HG02798 (cell line): Measurements from ENCODE around the gene MAML1.

Source experiments
- ATAC-seq: cut with Tn5 transposase; IDR thresholded peaks from one replicate; pipeline ENCODE4 v1.9.1; 2021; ENCODE audit warnings: mild to moderate bottlenecking; ENCODE audit not compliant: unreplicated experiment, poor library complexity

The MAML1 gene

GRCh38 chr5:179817890-179818745, 85.5 kb downstream of the MAML1 start:
- no peak for ATAC-seq

DNA sequence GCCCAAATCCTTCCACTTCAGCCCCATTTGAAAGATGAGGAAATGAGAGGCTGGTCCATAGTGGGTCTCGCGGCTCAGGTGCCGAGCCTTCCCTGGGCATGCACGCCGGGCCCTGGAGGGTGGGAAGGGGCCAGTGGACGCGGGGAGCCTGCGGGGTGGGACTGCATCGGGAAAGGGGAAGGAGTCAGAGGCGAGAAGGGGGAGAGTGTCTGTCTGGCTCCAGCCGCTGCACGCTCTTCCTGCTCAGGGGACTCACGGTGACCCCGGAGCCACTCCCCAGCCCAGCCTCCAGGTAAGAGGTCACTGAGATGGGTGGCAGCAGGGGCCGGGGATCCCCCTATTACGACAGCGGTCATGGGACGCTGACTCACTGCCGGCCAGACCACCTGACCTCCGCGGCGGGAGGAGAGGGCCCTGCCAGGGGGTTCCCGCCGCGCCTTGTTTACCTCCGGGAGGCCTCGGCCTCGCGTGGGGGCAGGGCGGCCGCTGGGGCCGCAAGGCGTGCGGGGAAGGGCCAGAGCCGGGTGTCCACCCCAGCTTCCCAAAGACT, 86.2 kb downstream of the MAML1 start:
- peak; percentile 65 for ATAC-seq

GRCh38 chr5:179819296-179820126, 86.9 kb downstream of the MAML1 start:
- ATAC-seq = peak; percentile 12

DNA sequence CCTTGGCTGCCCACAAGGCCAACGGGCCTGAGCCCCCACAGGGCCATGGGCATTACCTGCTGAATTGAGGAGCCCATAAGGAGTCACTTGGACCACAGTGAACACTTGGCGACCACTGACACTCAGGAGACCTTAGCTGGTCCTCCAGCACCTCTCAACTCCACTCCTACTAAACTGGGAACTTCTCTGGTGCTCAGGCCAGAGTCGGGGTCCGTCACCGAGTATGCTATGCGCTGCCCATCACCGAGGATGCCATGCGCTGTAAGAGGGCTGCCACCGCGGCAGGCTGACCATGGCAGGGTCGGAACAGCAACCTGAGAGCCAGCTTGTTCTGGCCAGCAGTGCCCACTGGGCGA, 87.5 kb downstream of the MAML1 start:
- no peak for ATAC-seq

DNA sequence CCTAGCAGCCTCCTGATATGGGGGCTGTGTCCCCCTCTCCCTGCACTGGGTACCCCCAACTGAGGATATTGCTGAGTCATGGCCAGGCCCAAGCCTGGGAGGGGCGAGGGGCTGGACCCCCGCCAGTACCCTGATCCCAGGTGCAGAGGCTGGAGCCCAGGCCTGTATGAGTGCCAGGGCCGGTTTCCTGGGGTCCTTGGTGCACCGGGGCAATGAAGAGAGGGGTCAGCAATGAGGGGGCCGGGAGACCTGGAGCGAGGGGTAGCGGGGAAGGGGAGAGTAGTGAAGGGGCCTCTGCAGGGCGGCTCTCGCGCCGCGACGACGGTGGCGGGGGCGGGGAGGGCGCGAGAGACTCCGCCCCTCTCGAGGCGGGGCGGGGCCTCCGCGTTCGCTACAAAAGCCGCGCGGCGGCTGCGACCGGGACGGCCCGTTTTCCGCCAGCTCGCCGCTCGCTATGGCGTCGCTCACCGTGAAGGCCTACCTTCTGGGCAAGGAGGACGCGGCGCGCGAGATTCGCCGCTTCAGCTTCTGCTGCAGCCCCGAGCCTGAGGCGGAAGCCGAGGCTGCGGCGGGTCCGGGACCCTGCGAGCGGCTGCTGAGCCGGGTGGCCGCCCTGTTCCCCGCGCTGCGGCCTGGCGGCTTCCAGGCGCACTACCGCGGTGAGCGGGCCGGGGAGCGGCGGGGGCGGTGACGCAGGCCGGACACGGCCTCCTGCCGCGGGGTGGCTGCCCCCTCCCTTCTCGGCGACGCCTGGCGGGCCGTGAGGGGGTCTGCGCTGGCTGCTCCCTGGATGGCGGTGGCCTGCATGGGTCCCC, 88.1 kb downstream of the MAML1 start, which contains the start of gene SQSTM1:
SQSTM1 (plus strand) TSS at position 423 of the 815 bp plus-strand sequence; CDS start at position 455, 32 bp downstream.
- ATAC-seq = peak; percentile 46

- peak; percentile 40 for ATAC-seq
Observed at GRCh38 chr5:179821298-179822058, 88.9 kb downstream of the MAML1 start.

- ATAC-seq = no peak
Observed at GRCh38 chr5:179822059-179822432, 89.4 kb downstream of the MAML1 start.

DNA sequence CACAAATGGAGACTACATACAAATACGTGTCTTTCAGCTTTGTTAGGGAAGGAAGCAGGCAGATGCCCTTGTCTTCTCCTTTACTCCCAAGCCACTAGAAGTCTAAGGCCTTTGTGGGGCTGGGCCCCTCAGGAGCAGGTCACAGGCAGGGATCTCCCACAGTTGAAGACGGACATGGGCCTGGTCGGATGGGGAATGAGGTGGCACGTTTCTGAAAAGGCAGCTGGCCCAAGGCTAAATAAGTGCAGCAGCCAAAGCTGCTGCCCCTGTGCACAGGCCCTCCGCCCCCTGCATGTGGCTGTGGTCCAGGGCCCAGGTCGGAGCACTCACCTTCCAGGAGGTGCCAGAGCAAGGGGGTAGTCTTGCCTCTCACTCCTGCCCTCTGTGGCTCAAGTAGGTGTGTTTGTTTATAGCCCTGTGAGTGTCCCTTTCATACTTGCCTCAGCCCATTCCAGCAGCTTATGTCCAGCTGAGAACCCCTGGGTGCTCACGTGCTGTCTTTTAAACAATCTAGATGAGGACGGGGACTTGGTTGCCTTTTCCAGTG, 89.9 kb downstream of the MAML1 start:
- ATAC-seq = no peak

DNA sequence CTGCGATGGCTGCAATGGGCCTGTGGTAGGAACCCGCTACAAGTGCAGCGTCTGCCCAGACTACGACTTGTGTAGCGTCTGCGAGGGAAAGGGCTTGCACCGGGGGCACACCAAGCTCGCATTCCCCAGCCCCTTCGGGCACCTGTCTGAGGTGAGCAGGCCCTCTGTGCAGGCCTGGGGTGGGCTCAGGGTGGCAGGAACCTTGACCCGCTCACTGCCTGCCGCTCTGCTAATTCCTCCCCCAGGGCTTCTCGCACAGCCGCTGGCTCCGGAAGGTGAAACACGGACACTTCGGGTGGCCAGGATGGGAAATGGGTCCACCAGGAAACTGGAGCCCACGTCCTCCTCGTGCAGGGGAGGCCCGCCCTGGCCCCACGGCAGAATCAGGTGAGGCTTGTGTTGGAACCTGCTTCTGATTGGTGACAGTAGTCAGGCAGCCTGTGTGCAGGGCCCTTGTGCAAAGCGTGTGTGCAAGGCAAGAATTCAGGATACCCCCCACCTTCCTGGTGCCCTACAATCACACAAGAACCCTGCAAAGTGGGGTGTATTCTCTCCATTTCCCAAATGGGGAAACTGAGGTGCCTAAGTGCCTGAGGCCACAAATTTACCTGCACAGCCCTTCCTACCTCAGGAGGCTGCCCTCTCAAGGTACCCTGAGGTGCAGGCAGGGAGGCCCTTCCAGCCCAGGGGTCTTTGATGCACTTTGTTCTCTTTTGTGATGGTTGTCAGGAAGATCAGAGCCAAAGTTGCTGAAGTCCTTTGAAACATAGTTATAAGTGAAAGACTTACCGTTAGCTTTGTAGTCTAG, 91.5 kb downstream of the MAML1 start:
- ATAC-seq = no peak

- ATAC-seq = no peak
Observed at GRCh38 chr5:179824745-179825112, 92.1 kb downstream of the MAML1 start.

DNA sequence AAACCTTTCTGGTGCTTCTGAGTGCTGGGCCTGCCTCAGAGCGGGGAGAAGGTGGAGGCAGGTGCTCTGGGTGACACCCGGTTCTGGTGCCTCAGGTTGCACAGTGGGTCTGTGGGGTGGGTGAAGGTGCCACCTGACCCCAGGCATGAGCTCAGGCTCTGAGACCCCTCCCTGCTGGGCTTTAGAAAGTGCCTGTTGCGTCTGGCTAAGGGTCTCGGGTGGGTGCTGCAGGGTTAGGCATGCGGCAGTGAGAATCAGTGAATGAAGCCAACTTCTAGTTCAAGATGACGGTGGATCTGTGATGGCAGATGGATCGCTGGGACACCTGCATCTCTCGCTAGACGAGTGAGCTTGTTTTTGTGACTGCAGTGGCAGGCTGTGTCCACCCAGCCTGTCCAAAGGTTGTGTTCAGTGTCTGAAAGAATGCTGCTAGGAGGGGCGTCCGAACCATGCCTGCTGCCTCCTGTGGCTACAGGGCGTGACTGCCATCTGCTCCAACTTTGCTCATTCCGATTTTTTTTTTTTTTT, 93.1 kb downstream of the MAML1 start:
- ATAC-seq = no peak
